ENCODE data around the gene OR2A7.
"Not testable (repeated sequence)": the region's sequence is repeated elsewhere in the genome, so short reads cannot be mapped to it uniquely, and the experiment has no call there.

GRCh38 chr7:144262128-144262527, 2.5 kb downstream of the OR2A7 start:
- TF ChIP-seq ZBTB26 (tag by site-specific recombination; optimal IDR thresholded peaks at IDR 0.05); CTCF (tag by site-specific recombination; IDR thresholded peaks at IDR 0.05); PATZ1 (tag by site-specific recombination; IDR thresholded peaks at IDR 0.05): not testable (repeated sequence)
